Ectodermal cell (in vitro differentiated cells): ENCODE results near the gene DUSP21.
"Not testable (repeated sequence)": the region's sequence is repeated elsewhere in the genome, so short reads cannot be mapped to it uniquely, and the experiment has no call there.

Source experiments
- H3K27ac ChIP-seq: 2 replicates; pipeline ENCODE4 v1.7.0; 2013; ENCODE audit warnings: mild to moderate bottlenecking, low read depth, low read length; ENCODE audit not compliant: insufficient read depth, poor library complexity, severe bottlenecking
- H3K27me3 ChIP-seq: 2 replicates; pipeline ENCODE4 v1.7.0; 2013; ENCODE audit warnings: mild to moderate bottlenecking, low read length; ENCODE audit not compliant: insufficient read depth, control insufficient read depth, poor library complexity, severe bottlenecking
- H3K36me3 ChIP-seq: one replicate; pipeline ENCODE4 v1.7.0; 2013; ENCODE audit warnings: low read length; ENCODE audit not compliant: control insufficient read depth, insufficient read depth
- H3K4me1 ChIP-seq: one replicate; pipeline ENCODE4 v1.7.0; 2013; ENCODE audit warnings: low read length; ENCODE audit not compliant: control insufficient read depth, insufficient read depth
- H3K4me3 ChIP-seq: 2 replicates; pipeline ENCODE4 v1.7.0; 2013; ENCODE audit warnings: low read depth, low read length, control low read depth; ENCODE audit not compliant: insufficient read depth
- H3K9me3 ChIP-seq: 2 replicates; pipeline ENCODE4 v1.7.0; 2013; ENCODE audit warnings: mild to moderate bottlenecking, low read length, moderate library complexity; ENCODE audit not compliant: control insufficient read depth
- WGBS, 2 experiments: methylation state at CpG; one replicate each; pipeline ENCODE4 v1.1.7; 2013; ENCODE audit warnings: missing lambda C conversion rate in 2 of 2; 5-methylcytosine and 5-hydroxymethylcytosine counted together

DUSP21 gene

DNA sequence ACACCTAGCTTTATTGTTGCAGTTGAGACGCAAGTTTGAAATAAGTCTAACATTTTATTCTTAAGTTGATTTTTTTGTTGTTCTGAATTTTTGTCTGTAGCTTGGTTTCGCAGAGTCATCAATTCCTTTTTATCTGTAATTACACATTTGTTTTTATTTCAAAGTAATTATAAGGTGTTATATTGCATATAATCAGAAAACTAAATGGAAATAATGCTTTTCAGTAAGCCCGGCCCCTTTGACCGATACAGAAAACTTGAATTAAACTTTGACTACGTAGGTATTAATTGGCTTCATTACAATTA, 31.3 kb downstream of the DUSP21 start:
- H3K27me3 ChIP-seq, result no peaks in the 10 kb centered on the region
- peak overlapping the region; percentile 70 for H3K4me3 ChIP-seq
- H3K4me1 ChIP-seq, result no peaks in the 10 kb centered on the region
- no peak overlapping the region for H3K27ac ChIP-seq
- no peaks in the 10 kb centered on the region for H3K9me3 ChIP-seq
- no peaks in the 10 kb centered on the region for H3K36me3 ChIP-seq
- WGBS, 2 experiments, result 82 to 83% methylated on average over 3 to 4 of the region's 5 CpGs

DNA sequence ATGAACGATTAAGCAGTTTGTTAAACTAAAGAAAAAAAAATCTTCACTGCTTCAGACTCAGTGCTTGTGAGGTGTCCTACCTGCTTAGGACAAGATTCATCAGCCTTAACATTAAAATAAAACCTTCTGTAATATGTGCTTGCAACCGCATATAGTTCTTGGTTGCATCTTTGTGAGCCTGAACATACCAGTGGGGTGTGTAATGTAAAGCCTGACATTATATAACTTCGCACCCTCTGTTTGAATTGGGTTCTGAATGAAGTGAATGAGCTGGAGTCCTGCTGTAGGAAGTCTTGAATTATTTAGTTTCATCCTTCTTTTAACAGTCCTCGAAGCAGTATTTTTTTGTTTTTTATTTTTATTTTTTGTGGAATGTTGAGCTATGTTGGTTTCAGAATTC, 32.3 kb downstream of the DUSP21 start:
- Histone ChIP-seq H3K4me3 (peak overlapping the region; percentile 1), H3K9me3 (no peaks in the 10 kb centered on the region), H3K27me3 (no peaks in the 10 kb centered on the region), H3K36me3 (no peaks in the 10 kb centered on the region), H3K27ac (no peak overlapping the region), H3K4me1 (no peaks in the 10 kb centered on the region)
- 91 to 100% methylated on average over 2 to 3 of the region's 4 CpGs for WGBS, 2 experiments

DNA sequence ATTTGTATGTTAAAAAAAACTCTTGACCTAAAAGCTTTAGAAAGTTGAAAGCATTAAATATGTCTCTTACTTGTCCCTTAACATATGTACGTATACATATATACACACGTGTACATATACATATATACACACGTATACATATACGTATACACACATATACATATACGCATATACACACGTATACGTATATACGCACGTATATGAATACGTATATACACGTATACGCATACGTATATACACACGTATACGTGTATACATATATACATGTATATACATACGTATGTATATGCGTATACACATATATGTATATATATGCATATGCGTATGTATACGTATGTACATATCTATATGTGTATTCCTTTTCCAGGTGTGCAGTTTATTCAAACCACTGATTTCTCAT, 32.9 kb downstream of the DUSP21 start:
- H3K27me3 ChIP-seq, result no peaks in the 10 kb centered on the region
- H3K9me3 ChIP-seq, result no peaks in the 10 kb centered on the region
- no peak overlapping the region for H3K27ac ChIP-seq
- no peaks in the 10 kb centered on the region for H3K36me3 ChIP-seq
- 98 to 99% methylated on average over 13 to 18 of the region's 19 CpGs for WGBS, 2 experiments
- H3K4me3 ChIP-seq, result no peak overlapping the region
- H3K4me1 ChIP-seq, result no peaks in the 10 kb centered on the region

DNA sequence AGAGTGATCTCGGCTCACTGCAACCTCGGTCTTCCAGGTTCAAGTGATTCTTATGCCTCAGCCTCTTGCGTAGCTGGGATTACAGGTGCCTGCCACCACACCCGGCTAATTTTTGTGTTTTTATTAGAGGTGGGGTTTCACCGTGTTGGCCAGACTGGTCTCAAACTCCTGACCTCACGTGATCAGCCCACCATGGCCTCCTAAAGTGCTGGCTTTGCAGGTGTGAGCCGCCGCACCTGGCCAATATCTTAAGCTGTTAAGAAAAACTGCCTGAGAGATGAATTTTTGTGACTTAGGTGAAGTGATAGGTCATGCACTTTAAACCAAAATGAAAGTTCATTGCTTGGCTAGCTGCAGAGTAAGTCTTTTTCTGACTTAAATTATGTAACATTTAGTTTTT, 35.0 kb downstream of the DUSP21 start:
- H3K4me1 ChIP-seq, result no peaks in the 10 kb centered on the region

DNA sequence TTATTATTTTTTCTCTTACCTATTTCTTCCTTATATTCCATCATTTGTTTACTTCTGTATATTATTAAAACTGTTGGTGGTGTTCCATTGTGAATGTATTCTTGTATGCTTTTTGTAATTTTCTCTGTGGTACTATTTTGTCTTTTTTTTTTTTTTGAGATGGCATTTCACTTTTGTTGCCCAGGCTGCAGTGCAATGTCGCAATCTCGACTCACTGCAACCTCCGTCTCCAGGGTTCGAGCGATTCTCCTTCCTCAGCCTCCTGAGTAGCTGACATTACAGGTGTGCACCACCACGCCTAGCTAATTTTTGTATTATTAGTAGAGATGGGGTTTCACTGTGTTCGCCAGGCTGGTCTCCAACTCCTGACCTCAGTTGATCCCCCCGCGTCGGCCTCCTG, 37.7 kb downstream of the DUSP21 start:
- Histone ChIP-seq H3K27me3 (no peaks in the 10 kb centered on the region), H3K9me3 (no peaks in the 10 kb centered on the region), H3K4me1 (no peaks in the 10 kb centered on the region), H3K27ac (no peak overlapping the region), H3K4me3 (no peak overlapping the region), H3K36me3 (no peaks in the 10 kb centered on the region)
- 89 to 91% methylated on average over 9 to 10 of the region's 10 CpGs for WGBS, 2 experiments

More for the DNA sequence above, 35.0 kb downstream of the DUSP21 start:
- Histone ChIP-seq H3K27me3 (no peaks in the 10 kb centered on the region), H3K9me3 (no peaks in the 10 kb centered on the region), H3K36me3 (no peaks in the 10 kb centered on the region), H3K4me3 (no peak overlapping the region), H3K27ac (no peak overlapping the region)
- WGBS, 2 experiments, result 86 to 97% methylated on average over 8 of the region's 8 CpGs

DNA sequence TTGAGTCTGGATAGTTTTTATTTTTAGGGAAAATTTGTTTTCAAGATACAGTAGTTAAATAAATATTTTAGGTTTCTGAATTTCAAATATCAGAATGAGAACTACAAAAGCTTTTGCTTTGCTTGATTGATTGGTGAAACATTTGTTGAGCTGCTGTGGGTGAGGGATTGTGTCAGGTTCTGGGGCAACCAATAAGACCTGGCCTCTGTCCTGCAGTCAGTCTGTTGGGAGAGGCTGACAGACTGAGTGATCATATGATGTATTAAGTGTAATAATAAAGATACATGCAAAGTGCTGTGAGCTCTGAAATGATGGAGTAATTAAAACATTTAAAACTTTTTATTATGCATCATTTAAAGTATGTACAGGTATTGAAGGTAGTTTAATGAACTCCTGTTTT, 38.8 kb downstream of the DUSP21 start:
- no peaks in the 10 kb centered on the region for H3K9me3 ChIP-seq
- no peak overlapping the region for H3K4me3 ChIP-seq

DNA sequence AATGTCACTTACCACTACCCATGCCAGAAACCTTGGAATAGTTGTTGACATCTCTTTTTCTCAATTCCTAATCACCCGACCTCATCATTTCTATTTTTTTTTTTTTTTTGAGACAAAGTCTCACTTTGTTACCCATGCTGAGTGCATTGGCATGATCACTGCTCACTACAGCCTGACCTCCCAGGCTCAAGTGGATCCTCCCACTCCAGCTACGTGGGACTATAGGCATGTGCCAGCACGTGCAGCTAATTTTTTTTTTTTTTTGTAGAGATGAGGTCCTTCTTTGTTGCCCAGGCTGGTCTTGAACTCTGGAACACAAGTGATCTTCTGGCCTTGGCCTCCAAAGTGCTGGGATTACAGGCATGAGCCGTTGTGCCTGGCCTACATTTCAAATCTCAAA, 41.1 kb downstream of the DUSP21 start:
- WGBS, 2 experiments, result 92 to 93% methylated on average over 3 to 4 of the region's 4 CpGs
- no peak overlapping the region for H3K27ac ChIP-seq
- H3K36me3 ChIP-seq, result no peaks in the 10 kb centered on the region
- H3K4me3 ChIP-seq, result no peak overlapping the region
- no peaks in the 10 kb centered on the region for H3K4me1 ChIP-seq
- H3K27me3 ChIP-seq, result no peaks in the 10 kb centered on the region
- H3K9me3 ChIP-seq, result no peaks in the 10 kb centered on the region

More for the DNA sequence above, 38.8 kb downstream of the DUSP21 start:
- Histone ChIP-seq H3K4me1 (no peaks in the 10 kb centered on the region), H3K27ac (no peak overlapping the region), H3K27me3 (no peaks in the 10 kb centered on the region), H3K36me3 (no peaks in the 10 kb centered on the region)

DNA sequence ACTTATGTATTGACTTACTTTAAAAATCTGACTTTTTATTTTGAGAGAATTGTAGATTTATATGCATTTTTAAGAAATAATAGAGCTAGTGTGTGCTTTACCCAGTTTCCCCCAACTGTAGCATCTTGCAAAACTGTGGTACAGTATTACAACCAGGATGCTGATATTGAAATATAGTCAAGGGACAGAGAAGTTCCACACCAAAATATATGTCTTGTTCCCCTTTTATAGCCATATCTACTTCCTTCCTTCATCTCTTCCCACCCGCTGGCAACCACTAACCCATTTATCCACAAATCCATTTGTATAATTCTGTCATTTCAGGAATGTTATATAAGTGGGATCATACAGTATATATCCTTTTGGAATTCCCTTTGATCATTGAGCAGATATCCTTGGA, 46.0 kb downstream of the DUSP21 start:
- Histone ChIP-seq H3K9me3 (no peaks in the 10 kb centered on the region), H3K4me1 (no peaks in the 10 kb centered on the region), H3K27ac (no peak overlapping the region), H3K4me3 (no peak overlapping the region), H3K27me3 (no peaks in the 10 kb centered on the region), H3K36me3 (no peaks in the 10 kb centered on the region)
- no CpG with 5 or more reads among the region's 1 CpG for WGBS, 2 experiments

DNA sequence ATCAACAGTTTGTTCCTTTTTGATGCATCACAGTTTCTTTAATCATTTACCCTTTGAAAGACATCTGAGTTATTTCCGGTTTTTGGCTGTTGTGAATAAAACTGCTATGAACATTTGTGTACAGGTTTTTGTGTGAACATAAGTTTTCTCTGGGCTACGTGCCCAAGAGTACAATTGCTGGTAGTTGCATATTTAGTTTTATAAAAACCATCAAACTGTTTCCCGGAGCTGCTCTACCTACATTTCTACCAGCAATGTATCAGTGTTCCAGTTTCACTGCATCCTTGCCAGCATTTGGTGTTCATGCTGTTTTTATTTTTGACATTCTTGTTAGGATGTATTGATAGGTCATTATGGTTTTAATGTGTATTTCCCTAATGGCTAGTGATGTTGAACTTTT, 46.4 kb downstream of the DUSP21 start:
- WGBS, 2 experiments, result 93% methylated on average over 3 of the region's 3 CpGs; no CpG with 5 or more reads in 1 of the 2 experiments
- Histone ChIP-seq H3K27ac (no peak overlapping the region), H3K4me3 (no peak overlapping the region), H3K27me3 (no peaks in the 10 kb centered on the region), H3K4me1 (no peaks in the 10 kb centered on the region), H3K36me3 (no peaks in the 10 kb centered on the region), H3K9me3 (no peaks in the 10 kb centered on the region)

DNA sequence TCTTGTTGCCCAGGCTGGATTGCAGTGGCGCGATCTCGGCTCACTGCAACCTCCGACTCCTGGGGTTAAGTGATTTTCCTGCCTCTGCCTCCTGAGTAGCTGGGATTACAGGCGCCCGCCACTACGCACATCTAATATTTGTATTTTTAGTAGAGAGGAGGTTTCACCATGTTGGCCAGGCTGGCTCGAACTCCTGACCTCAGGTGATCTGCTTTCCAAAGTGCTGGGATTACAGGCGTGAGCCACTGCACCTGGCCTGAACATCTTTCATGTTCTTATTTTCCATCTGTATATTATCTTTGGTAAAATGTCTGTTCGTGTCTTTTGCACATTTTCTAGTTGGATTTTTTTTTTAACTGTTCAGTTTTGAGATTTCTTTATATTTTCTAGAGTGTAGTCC, 46.9 kb downstream of the DUSP21 start:
- 88 to 95% methylated on average over 6 to 9 of the region's 10 CpGs for WGBS, 2 experiments
- H3K27ac ChIP-seq, H3K4me1 ChIP-seq, H3K4me3 ChIP-seq, H3K36me3 ChIP-seq, H3K27me3 ChIP-seq, H3K9me3 ChIP-seq: not testable (repeated sequence)

DNA sequence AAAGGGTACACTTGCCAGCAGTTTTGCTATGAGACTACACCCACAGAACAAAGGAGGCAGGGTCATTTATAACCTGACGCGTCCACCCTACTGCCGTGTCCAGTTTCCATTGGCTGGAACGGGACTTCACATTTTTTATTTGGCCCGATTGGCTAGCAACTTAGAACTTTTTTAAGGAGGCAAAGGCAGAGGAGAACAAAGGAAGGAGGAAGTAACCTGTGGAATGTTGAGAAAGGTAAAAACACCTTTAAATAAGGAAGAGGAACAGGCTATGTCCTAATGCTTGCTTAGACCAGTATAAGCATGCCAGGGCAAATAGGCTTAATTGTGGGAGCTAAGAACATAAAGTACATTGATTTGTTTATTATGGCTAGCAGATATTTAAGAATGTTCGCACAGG, 47.8 kb downstream of the DUSP21 start:
- WGBS, 2 experiments, result 98 to 99% methylated on average over 6 of the region's 6 CpGs

More for the DNA sequence above, 47.8 kb downstream of the DUSP21 start:
- no peak overlapping the region for H3K4me3 ChIP-seq
- no peaks in the 10 kb centered on the region for H3K9me3 ChIP-seq
- no peaks in the 10 kb centered on the region for H3K36me3 ChIP-seq
- H3K27me3 ChIP-seq, result no peaks in the 10 kb centered on the region
- no peaks in the 10 kb centered on the region for H3K4me1 ChIP-seq
- no peak overlapping the region for H3K27ac ChIP-seq
